Panc1 (cell line): ENCODE data around the gene ACTR6. TPM values are rescaled to one million over a fixed set of nuclear protein-coding genes. Genes with fewer than 3 reads are reported as not detected.
"Not testable (repeated sequence)": the region's sequence is repeated elsewhere in the genome, so short reads cannot be mapped to it uniquely, and the experiment has no call there.

Source experiments
- ATAC-seq: fragments of 200-7000 bp; cut with Tn5 transposase; 2 replicates; pipeline ENCODE4 v1.9.1; 2020; ENCODE audit warnings: mild to moderate bottlenecking, moderate library complexity
- BruUV-seq: library from RNA; stranded (reverse); fragments of 400-500 nt; replicated peaks from 2 replicates; lab custom pipeline; 2021; lab: Mats Ljungman, UMichigan
- CTCF ChIA-PET: fragments of 300-600 bp; sonication (Branson Sonifier 250); formaldehyde crosslinking; loops from one replicate; lab custom pipeline; 2022; ENCODE audit warnings: antibody characterized with exemption; lab: Charles Lee
- POLR2A ChIA-PET: fragments of 300-600 bp; sonication (Branson Sonifier 250); formaldehyde crosslinking; loops from one replicate; lab custom pipeline; 2022; ENCODE audit warnings: antibody characterized with exemption; lab: Charles Lee
- DNase-seq: peaks from one replicate; pipeline ENCODE4 v3.0.0-alpha.2; 2010; ENCODE audit warnings: low read depth, low spot score
- H3K27ac ChIP-seq: 2 replicates; pipeline ENCODE4 v1.5.1; 2011; ENCODE audit warnings: mild to moderate bottlenecking, low read length, inconsistent platforms
- H3K27me3 ChIP-seq: fragments of 200-500 bp; sonication (Bioruptor generic); 2 replicates; pipeline ENCODE4 v1.6.0; 2014; ENCODE audit warnings: low read length, inconsistent platforms; ENCODE audit not compliant: control insufficient read depth, insufficient read depth
- H3K36me3 ChIP-seq: fragments of 200-500 bp; sonication (Bioruptor generic); 2 replicates; pipeline ENCODE4 v1.5.1; 2014; ENCODE audit warnings: inconsistent platforms, mild to moderate bottlenecking, low read length, moderate library complexity; ENCODE audit not compliant: control insufficient read depth, insufficient read depth
- H3K4me1 ChIP-seq: 2 replicates; pipeline ENCODE4 v1.5.1; 2011; ENCODE audit warnings: inconsistent platforms, mild to moderate bottlenecking, low read length, moderate library complexity; ENCODE audit not compliant: control insufficient read depth, insufficient read depth
- H3K4me3 ChIP-seq, 2 experiments: 2 replicates each; pipeline ENCODE4 v1.5.1; 2011 to 2012; ENCODE audit warnings: low read depth in 2 of 2, low read length in 2 of 2, mild to moderate bottlenecking in 2 of 2, inconsistent platforms in 1 of 2, moderate library complexity in 1 of 2
- H3K9me3 ChIP-seq: fragments of 200-500 bp; sonication (Bioruptor generic); 2 replicates; pipeline ENCODE4 v1.5.1; 2014; ENCODE audit warnings: low read depth, mild to moderate bottlenecking, inconsistent platforms, low read length, moderate library complexity; ENCODE audit not compliant: control insufficient read depth, insufficient read depth
- CTCF ChIP-seq: fragments of 450-650 bp; IDR thresholded peaks from 2 replicates; pipeline ENCODE4 v1.5.1; 2017; ENCODE audit warnings: mild to moderate bottlenecking
- POLR2AphosphoS5 ChIP-seq: IDR thresholded peaks from 2 replicates; pipeline ENCODE4 v1.6.1; 2012; ENCODE audit warnings: mild to moderate bottlenecking, low read depth, low read length, moderate library complexity
- REST ChIP-seq, 2 experiments: IDR thresholded peaks; 2 replicates each; pipeline ENCODE4 v1.6.1; 2011 to 2012; ENCODE audit warnings: low read depth in 2 of 2, control low read depth in 1 of 2, low read length in 1 of 2, mild to moderate bottlenecking in 1 of 2, moderate library complexity in 1 of 2; ENCODE audit not compliant: insufficient read depth in 1 of 2
- SIN3A ChIP-seq: IDR thresholded peaks from 2 replicates; pipeline ENCODE4 v1.6.1; 2012; ENCODE audit warnings: low read depth, mild to moderate bottlenecking, low read length, moderate library complexity, borderline replicate concordance; ENCODE audit not compliant: insufficient read depth
- TCF7L2 ChIP-seq: IDR thresholded peaks from 2 replicates; pipeline ENCODE4 v1.6.1; 2011; ENCODE audit warnings: mild to moderate bottlenecking, low read depth, low read length, inconsistent platforms
- in situ Hi-C: cut with HindIII; loops from 2 replicates; pipeline ENCODE4 v1.10.0; 2016; ENCODE audit warnings: low sequenced_read_pairs, low pct_unique_long_range_greater_than_20kb
- intact Hi-C: fragments of 100-400 bp; cut with micrococcal nuclease; formaldehyde crosslinking; loops from one replicate; pipeline ENCODE4 v1.10.0; 2022; ENCODE audit not compliant: unreplicated experiment
- total RNA-seq: library from RNA; stranded (reverse); gene quantifications from one replicate; pipeline ENCODE4 v1.2.1, GENCODE V29; 2021; ENCODE audit not compliant: unreplicated experiment

The ACTR6 gene
- total RNA-seq, 1 experiment from 2014 or later, result 21.2 TPM

- Histone ChIP-seq H3K4me3 (no peak overlapping the region), H3K27ac (no peak overlapping the region), H3K36me3 (no peaks in the 10 kb centered on the region), H3K27me3 (no peaks in the 10 kb centered on the region), H3K4me1 (no peaks in the 10 kb centered on the region), H3K9me3 (no peaks in the 10 kb centered on the region)
- POLR2A ChIA-PET, result no interaction called here
- TF ChIP-seq CTCF (no peak), SIN3A (no peak), TCF7L2 (no peak), REST (IDR thresholded peaks at IDR 0.05; ENCODE audit: insufficient read depth in 1 of 2, low read depth in 2 of 2, low read length in 1 of 2) (no peak), POLR2AphosphoS5 (no peak)
- CTCF ChIA-PET, result no interaction called here
- intact Hi-C loops (no loop called here), in situ Hi-C loops (no loop called here)
- ATAC-seq, result no peak
- BruUV-seq, result no TSS peak
- DNase-seq, result no peak
These were observed 27.5 kb upstream of the ACTR6 start for GRCh38 chr12:100173111-100173510.

- Histone ChIP-seq H3K36me3 (no peaks in the 10 kb centered on the region), H3K27me3 (no peaks in the 10 kb centered on the region), H3K9me3 (no peaks in the 10 kb centered on the region), H3K27ac (no peak overlapping the region), H3K4me1 (no peaks in the 10 kb centered on the region), H3K4me3 (no peak overlapping the region)
- TF ChIP-seq REST (IDR thresholded peaks at IDR 0.05; ENCODE audit: insufficient read depth in 1 of 2, low read depth in 2 of 2, low read length in 1 of 2) (no peak), SIN3A (no peak), CTCF (no peak), TCF7L2 (no peak), POLR2AphosphoS5 (no peak)
- CTCF ChIA-PET, result no interaction called here
- no TSS peak for BruUV-seq
- POLR2A ChIA-PET, result no interaction called here
- intact Hi-C loops, result no loop called here
- DNase-seq, result no peak
- no peak for ATAC-seq
- in situ Hi-C loops, result no loop called here
These were observed 26.1 kb upstream of the ACTR6 start for GRCh38 chr12:100174495-100174894.

GRCh38 chr12:100176493-100176892 is 24.1 kb upstream of the ACTR6 start:
- intact Hi-C loops, ATAC-seq, BruUV-seq, DNase-seq, H3K4me3 ChIP-seq, H3K27me3 ChIP-seq, CTCF ChIA-PET, H3K36me3 ChIP-seq, H3K27ac ChIP-seq, H3K4me1 ChIP-seq, in situ Hi-C loops, POLR2A ChIA-PET, H3K9me3 ChIP-seq: not testable (repeated sequence)
